SHP77 treated with DMSO at 0.1 percent for 48 hours (cell line): ENCODE data around the gene RASL10B.

ENCODE experiments used
- DNase-seq: peaks from one replicate; lab custom pipeline; 2025; lab: John Stamatoyannopoulos, UW

Gene RASL10B

DNA sequence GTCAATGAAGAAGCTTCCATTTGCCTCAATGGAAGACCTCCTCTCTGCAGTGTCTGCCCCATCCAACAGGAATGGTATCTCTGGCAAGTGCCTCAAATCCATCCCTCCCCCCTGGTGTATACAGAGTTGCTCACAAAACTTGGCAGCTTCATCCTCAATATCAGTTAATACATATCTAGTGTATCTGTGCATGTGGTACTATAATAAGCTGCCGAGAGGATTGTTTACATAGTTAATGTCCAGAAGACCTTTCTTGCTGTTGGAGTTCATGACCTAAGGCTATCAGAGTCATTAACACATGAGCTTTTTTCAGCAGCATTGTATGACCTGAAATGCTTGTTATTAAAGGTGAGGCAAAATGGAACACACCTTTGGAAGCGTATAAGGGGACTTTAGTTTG lies 14.0 kb upstream of the RASL10B start:
- no peak for DNase-seq

- no peak for DNase-seq
Measured at GRCh38 chr17:35723735-35724134, 7.7 kb upstream of the RASL10B start.

DNA sequence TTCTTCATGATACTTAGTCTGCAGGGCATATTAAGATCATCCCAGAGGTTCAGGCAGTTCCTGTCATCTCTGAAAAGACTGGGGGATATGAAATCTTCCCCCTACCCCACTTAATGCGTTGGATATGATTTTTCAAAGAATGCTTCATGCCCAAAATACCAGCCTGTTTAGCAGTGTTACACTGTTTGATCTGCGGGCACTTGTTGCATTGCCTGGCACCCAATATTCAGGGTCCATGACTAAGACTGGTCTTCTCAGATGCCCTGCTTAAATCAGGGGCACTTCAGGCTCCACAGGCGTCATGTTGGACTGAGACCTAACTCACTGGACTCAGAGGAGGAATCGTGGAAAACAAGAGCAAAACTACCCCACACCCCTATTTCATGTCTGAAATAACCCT lies 6.4 kb upstream of the RASL10B start:
- no peak for DNase-seq

DNA sequence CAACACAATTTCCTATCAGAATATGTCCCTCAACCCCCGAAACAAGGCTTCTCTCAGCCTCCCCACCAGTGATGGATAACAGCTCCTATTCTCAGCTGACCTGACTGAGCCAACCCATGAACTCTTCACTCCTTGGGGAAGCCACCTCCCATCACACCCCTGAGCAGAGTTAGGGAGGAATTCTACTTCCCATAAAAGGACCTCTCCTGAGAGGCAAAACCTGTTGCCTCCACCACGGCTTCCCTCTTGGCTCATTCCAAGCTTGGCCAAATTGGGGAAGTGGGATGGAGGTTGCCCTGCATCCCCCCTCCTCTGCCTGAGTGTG lies 5.7 kb upstream of the RASL10B start:
- no peak for DNase-seq

DNA sequence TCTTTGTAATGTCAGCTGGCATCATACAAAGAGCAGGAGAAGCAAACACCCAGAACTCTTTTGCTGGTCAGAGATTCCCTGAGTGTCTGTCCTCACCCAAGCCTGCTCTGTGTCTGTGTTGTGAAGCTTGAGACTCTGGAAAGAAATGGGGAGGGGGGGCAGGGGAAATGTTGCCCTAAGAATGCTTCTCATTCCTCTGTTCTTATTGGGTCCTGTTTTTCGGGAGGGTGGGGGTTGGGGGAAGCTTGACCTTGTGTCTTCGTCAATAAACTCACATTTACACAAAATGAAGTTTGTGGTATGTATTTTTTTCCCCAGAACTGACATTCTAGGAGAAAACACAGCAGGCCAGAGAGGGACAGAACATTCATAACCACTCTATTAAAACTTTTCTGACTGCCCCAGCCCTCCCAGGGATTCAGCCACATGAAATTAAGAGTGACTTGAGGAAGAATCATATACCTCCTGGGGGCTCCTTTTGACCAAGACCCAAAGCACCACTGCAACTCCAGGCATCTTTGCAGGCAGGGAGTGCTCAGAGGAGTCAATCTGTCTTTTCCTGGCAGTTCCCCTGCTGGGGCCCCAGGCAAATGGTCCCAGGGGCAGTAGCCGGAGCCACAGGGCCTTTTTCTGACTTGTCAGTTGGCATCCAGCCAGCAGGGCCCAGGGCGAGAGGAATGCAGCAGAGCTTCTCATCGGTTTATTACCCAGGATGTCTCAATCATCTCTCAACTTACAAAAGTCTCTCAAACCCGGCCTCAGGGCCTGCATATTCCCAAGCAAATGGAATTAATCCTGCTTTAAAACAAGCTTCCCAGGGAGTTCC lies 5.1 kb upstream of the RASL10B start:
- no peak for DNase-seq

DNA sequence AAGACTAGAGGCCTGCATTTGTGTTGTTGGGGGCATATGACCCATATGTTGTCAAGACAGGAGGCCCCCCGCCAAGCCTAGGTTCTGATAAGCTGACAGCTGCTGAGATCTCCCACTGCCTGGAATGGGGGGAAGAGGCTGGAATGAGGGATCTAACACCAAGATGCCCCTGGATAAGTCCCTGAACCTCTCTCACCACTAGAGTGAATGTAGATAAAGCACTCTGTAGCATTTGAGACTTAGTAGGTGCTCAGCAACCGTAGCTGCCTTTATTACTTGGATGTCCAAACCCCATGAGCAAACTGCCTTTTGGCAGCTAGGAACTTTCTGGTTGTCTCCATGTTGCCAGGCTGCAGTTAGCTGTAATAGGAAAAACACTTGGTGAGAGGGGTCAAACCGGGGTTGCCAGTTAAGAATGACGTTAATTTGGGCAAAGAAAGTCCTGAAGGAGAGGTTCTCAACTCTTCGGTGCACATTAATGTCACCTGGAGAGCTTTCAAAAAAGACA lies 4.4 kb upstream of the RASL10B start:
- no peak for DNase-seq

GRCh38 chr17:35727635-35728034 lies 3.8 kb upstream of the RASL10B start:
- DNase-seq: no peak

GRCh38 chr17:35728551-35728950 lies 2.9 kb upstream of the RASL10B start:
- no peak for DNase-seq

- DNase-seq: no peak
Measured at GRCh38 chr17:35729405-35729833, 2.0 kb upstream of the RASL10B start.

GRCh38 chr17:35730400-35731005 lies 936 bp upstream of the RASL10B start:
- DNase-seq: no peak

DNA sequence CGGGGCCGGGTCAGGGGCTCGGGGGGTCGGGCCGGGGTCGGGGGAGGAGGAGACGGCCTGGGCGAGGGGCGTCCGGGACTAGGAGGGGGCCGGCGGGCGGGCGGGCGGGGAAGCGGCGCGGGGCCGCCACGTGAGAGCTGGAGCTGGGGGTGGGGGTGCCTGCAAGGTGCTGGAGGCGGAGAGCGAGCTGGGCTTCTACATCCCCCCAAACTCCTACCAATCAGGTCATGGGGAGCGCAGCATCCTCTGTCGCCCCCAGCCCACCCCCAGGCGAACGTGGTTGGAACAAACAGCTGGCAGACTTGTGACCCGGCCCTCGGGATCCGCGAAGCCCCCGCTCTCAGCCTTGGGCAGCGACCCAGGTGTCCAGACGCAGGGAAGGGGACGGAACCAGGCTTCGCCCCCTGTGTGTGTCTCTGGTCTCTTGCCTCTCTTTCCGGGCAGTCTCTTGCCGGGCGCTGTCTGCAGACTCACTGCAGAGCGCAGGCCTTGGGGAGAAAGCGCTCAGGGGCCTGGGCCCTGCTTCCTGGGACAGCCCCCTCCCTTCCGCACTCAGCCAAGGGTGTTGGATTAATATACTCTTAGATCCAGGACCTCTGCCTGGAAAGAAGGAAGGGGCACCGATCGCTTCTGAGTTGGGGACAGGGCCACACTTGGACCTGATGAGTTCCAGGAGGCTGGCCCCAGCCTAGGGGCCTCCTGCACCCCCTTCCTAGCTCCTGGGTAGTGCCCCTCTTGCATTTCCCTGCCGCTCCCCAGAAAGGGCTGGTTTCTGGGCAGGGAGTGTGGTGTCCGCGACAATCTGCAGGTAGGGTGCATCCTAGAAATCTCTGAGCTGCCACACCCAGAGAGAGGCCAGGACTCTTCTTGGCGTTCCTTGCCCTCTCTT lies 722 bp downstream of the RASL10B start:
- no peak for DNase-seq

GRCh38 chr17:35732806-35733136 lies 1.3 kb downstream of the RASL10B start:
- no peak for DNase-seq

GRCh38 chr17:35733366-35733765 lies 1.9 kb downstream of the RASL10B start:
- no peak for DNase-seq

DNA sequence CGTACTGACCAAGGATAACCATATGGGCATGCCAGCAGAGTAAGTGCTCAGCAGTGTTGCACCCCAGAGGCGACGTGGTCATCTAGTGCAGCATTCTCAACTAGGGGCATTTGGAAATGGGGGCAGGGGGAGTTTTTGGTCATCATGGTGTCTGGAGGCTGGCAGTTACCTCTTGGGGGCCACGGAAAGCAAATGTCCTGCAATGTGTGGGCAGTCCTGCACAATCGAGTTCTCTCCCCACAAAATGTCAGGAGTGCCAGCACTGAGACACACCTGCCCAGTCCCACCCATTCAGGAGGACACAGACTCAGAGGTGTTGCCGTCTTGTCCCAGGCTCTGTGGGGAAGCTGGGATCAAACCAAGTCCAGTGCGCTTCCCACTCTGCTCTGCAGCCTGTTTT lies 3.0 kb downstream of the RASL10B start:
- no peak for DNase-seq

DNA sequence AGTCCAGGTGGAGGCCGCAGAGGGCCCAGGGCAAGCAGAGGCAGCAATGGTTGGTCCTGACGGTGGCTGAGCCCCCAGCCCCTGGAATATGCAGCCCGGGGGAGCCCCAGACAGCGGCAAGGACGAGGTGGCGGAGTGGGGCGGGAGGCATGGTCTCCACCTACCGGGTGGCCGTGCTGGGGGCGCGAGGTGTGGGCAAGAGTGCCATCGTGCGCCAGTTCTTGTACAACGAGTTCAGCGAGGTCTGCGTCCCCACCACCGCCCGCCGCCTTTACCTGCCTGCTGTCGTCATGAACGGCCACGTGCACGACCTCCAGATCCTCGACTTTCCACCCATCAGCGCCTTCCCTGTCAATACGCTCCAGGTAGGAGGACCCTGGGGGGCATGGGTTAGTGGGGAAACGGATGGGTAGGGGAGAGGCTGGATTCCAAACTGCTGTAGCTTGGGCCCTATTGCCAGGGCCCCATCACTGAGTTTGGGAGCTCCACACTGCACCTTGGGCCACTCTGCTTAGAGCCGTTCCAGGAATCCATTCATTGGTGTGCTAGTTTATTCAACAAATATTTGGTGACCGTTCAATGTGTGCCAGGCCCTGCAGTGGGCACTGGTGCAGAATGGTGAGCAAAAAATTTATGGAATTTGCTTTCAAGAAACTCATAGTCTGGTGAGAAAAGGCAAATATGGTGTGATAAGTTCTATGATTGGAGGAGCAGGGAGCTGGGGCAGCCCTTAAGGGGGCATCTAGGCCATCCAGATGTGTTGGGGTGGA lies 3.8 kb downstream of the RASL10B start:
- DNase-seq: no peak

DNA sequence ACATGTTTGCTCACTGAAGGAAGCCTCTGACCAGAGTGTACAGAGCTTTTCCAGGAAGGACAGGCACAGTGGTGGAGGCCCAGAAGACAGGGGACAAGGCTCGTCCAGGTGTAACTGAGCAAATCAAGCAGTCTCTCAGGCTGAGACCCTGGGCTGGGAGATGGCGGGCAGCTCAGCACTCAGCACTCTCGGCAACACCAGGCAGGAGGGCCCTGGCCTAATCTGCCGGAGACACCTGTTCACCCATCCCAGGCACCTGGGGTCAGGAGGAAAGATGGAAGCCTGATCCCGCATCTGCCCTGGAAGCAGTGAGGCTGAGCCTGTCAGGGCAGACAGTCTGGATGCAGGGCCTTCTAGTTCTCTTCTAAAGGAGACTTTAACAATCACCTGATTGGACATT lies 4.8 kb downstream of the RASL10B start:
- DNase-seq: no peak

DNA sequence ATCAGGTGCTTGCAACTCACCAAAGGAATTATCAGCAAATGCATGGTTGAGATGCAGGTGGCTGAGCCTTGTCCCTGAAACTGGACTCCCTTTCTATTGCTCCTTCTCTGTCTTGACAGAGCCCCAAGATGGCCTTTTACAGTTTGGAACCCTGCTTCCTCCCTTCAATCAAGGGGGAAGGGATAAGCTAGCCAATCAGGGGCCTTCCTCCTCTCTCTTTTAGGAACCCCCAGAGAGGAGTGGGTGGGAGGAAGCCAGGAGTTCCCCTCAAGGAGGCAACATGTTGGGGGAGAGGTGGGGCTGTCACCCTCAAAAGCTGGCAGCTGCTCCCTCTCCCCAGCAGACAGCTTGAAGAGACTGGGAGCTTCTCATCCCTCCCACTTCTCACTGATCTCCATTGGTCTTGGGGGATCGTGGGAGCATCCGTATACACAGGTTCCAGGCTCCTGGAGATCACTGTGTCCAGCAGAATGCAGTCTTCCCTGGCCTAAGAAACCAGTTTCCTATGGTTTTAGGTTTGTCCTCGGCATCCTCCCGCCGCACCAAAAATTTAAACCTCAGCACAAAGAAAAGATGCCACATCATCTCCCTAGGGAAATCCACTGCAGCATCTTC lies 7.2 kb downstream of the RASL10B start:
- DNase-seq: no peak

- no peak for DNase-seq
Measured at GRCh38 chr17:35740216-35740615, 8.8 kb downstream of the RASL10B start.

DNA sequence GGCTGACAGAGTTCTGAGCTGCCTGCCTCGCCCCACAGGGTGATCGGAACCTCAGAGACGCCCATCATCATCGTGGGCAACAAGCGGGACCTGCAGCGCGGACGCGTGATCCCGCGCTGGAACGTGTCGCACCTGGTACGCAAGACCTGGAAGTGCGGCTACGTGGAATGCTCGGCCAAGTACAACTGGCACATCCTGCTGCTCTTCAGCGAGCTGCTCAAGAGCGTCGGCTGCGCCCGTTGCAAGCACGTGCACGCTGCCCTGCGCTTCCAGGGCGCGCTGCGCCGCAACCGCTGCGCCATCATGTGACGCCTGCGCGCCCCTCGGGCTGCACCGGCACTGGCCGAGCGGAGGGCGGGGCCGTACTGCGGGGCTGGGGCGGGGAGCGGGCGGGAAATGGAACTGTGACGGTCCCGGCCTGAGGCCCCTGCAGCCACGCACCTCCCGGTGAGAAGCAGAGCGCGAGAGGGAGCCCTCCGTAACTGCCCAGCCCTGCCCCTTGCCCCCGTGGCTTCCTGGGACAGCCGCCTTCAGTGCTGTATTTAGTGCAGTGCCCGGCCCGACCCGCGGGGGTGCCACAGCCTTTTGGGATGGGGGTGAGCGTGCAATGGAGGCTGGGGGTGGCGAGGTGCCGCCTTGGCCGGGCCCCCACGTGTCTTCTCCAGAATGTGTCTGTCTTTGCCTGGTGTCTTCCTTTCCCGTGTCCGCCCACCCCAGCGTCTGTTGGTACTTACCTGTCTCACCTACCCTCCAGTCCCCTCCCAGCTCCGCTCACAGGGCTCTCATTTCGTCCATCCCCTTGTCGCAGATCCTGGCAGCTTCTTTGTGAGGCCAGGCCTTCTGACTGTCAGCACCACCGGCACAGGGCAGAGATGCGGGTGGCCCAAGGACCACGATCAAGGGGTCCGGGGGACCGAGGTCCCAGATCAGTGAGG lies 9.8 kb downstream of the RASL10B start:
- DNase-seq: no peak

DNA sequence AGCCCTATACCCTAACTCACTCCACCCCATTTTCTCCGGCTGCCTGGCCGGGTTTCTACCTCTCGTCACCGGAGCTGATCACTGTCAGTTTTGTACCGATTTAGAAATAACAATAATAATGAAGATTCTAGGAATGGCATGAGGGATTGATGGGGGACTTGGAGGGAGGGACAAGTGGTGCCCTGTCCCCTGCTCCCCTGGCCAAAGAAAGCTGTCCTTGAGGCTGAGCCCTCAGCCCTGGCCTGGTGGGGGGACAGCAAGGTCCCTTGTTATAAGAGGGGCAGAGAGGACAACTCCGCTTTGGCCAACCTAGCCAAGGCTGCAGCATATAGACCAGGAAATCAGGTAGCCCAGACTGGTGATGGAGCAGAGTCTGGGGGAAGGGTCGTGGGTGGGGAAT lies 11.1 kb downstream of the RASL10B start:
- DNase-seq: no peak
